8988T (cell line): ENCODE results near the gene RIMKLB.

ENCODE experiments used
- DNase-seq: peaks from one replicate; pipeline ENCODE4 v3.0.0; 2011

The RIMKLB gene

DNA sequence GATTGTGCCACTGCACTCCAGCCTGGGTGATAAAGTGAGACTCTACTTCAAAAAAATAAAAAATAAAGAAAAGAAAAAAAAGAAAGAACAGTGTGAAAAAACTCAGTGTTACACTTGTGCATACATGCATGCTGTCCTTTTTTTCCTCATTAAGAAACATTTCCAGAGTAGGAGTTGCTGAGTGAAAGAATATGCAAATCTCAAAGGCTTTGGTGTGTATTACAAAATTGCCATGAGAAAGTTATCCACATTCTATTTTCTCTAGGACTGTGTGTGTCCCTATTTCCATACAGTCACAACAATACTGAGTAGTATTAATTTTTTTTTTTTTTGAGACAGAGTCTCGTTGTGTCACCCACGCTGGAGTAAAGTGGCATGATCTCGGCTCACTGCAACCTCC lies 123.8 kb downstream of the RIMKLB start:
- DNase-seq: no peak

GRCh38 chr12:8822298-8822697 lies 124.5 kb downstream of the RIMKLB start, which contains the start of gene A2ML1:
Gene A2ML1 (plus strand): TSS chr12:8822621. CDS start chr12:8822652, 31 bp downstream.
- no peak for DNase-seq

DNA sequence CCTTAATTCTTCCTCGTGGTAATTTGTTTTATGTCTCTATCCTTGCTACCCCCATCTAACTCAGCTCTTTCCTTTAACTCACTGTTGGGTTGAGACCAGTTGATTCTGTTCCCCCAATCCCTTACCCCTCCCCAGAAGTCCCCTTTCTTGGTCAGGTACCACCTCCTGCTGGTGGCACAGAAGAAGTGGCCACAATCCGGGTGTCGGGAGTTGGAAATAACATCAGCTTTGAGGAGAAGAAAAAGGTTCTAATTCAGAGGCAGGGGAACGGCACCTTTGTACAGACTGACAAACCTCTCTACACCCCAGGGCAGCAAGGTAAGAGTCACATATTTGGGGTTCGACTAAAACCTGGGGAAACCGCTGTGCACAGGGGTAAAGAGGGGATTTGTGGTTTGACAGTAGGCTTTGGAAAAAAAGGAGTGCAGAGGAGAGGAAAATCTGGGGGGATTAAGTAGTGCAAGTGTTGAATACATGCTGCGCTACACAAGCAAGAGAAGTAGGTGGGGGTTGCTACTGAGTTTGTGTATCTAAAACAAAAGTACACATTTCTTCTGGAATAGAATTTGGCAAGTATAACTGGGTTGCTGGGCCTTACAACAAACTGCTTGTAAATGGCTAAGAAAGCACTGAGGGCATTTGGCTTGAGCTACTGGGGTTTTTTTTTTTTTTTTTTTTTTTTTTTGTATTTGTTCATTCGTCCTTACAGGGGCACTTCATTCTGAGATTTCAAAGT lies 125.9 kb downstream of the RIMKLB start:
- DNase-seq: no peak

- DNase-seq: no peak
These were observed 129.9 kb downstream of the RIMKLB start for GRCh38 chr12:8827551-8828256.

DNA sequence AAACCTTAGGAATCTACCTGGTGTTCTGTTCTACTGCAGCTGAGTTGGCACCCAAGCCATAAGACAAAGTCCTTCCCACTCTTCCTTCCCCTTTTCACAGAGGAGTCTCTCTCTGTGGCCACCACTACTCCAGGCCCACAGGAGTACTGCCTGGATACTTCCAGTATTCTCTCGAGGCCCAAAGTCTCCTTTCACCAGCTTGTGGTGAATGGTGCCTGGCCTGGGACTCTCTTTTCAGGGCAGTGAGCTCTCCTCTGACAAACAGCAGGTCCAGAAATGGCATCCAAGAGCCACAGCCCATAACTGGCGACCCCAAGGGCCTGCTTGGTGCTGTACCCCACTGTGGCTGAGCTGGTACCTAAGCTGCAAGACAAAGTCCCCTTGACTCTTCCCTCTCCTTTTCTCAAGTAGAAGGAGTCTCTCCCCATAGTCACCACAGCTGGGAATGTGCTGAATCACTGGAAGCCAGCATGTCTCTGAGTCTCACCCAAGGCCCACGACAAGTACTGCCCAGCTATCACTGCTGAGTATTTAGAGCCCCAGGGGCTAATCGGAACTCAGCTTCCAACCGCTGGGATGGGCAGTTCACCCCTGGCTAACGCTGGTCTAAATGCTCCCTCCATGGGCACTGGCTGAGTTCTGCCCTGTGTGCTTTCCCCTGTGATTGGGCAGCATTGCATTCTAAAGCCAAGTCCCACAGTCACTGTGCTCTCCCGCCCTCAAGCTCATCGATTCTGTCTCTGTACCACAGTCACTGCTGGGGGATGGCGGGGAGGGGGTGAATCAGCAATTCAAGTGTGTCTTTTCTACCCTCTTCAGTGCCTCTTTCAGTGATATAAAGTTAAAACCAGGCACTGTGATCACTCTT lies 130.7 kb downstream of the RIMKLB start:
- DNase-seq: no peak

- DNase-seq: no peak
These were observed 131.3 kb downstream of the RIMKLB start for GRCh38 chr12:8829125-8829518.

- DNase-seq: no peak
These were observed 131.8 kb downstream of the RIMKLB start for GRCh38 chr12:8829621-8830020.

DNA sequence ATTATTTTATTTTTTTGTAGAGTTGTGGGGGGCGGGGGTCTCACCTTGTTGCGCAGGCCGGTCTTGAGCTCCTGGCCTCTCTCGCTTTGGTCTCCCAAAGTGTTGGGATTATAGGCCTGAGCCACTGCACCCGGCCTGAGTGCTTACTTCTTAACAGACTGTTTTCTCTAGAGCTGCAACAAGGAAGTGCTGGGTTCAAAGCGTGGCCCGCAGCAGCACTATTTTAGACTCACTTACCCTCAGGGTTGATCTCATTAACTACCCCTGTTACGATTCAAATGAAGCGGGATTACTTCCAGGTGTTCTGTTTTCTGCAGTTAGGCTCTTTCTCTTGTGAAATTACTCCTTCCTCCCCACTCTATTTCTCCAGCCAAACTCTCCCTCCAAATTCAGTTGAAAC lies 133.3 kb downstream of the RIMKLB start:
- DNase-seq: no peak

- DNase-seq: no peak
These were observed 134.7 kb downstream of the RIMKLB start for GRCh38 chr12:8832500-8832899.
